HG02943 (cell line): ENCODE measurements around the gene ADAMTS3.

Experiments
- ATAC-seq: cut with Tn5 transposase; IDR thresholded peaks from one replicate; pipeline ENCODE4 v1.9.1; 2021; ENCODE audit warnings: mild to moderate bottlenecking, low read depth, moderate library complexity; ENCODE audit not compliant: unreplicated experiment

ADAMTS3 gene

GRCh38 chr4:72305620-72306019, 263.4 kb downstream of the ADAMTS3 start:
- ATAC-seq, result no peak

- no peak for ATAC-seq
These were observed 263.9 kb downstream of the ADAMTS3 start for GRCh38 chr4:72305080-72305479.

- peak; percentile 97 for ATAC-seq
These were observed 265.9 kb downstream of the ADAMTS3 start for GRCh38 chr4:72302981-72303704.

- ATAC-seq, result no peak
These were observed 267.3 kb downstream of the ADAMTS3 start for GRCh38 chr4:72301759-72302158.

GRCh38 chr4:72300126-72300525, 268.9 kb downstream of the ADAMTS3 start:
- no peak for ATAC-seq

GRCh38 chr4:72295966-72296557, 273.0 kb downstream of the ADAMTS3 start:
- no peak for ATAC-seq

- no peak for ATAC-seq
These were observed 278.3 kb downstream of the ADAMTS3 start for GRCh38 chr4:72290737-72291136.

GRCh38 chr4:72286910-72287309, 282.1 kb downstream of the ADAMTS3 start:
- ATAC-seq, result no peak

- ATAC-seq, result no peak
These were observed 282.8 kb downstream of the ADAMTS3 start for GRCh38 chr4:72286185-72286584.

- no peak for ATAC-seq
These were observed 285.7 kb downstream of the ADAMTS3 start for GRCh38 chr4:72283357-72283756.

- ATAC-seq, result no peak
These were observed 288.8 kb downstream of the ADAMTS3 start for GRCh38 chr4:72280252-72280651.

- no peak for ATAC-seq
These were observed 293.6 kb downstream of the ADAMTS3 start for GRCh38 chr4:72275381-72275780.

GRCh38 chr4:72274251-72274650, 294.8 kb downstream of the ADAMTS3 start:
- ATAC-seq, result no peak

GRCh38 chr4:72255269-72255668, 313.8 kb downstream of the ADAMTS3 start:
- ATAC-seq, result no peak

GRCh38 chr4:72243641-72244040, 325.4 kb downstream of the ADAMTS3 start:
- no peak for ATAC-seq

- no peak for ATAC-seq
These were observed 329.4 kb downstream of the ADAMTS3 start for GRCh38 chr4:72239487-72240116.
